HEK293T (cell line): ENCODE results near the gene MATCAP1.

Source experiments
- ARNT ChIP-seq: fragments of 450-650 bp; IDR thresholded peaks from 2 replicates; pipeline ENCODE4 v1.6.1; 2017; ENCODE audit warnings: mild to moderate bottlenecking
- BHLHE40 ChIP-seq: fragments of 450-650 bp; IDR thresholded peaks from 2 replicates; pipeline ENCODE4 v1.6.1; 2016; ENCODE audit warnings: mild to moderate bottlenecking, moderate library complexity, borderline replicate concordance
- ELF4 ChIP-seq: fragments of 450-650 bp; IDR thresholded peaks from 2 replicates; pipeline ENCODE4 v1.6.1; 2017; ENCODE audit warnings: antibody characterized with exemption
- FOXA1 ChIP-seq: fragments of 450-650 bp; IDR thresholded peaks from 2 replicates; pipeline ENCODE4 v1.6.1; 2016; ENCODE audit warnings: mild to moderate bottlenecking
- FOXM1 ChIP-seq: fragments of 450-650 bp; IDR thresholded peaks from 2 replicates; pipeline ENCODE4 v1.6.1; 2017; ENCODE audit warnings: mild to moderate bottlenecking, borderline replicate concordance
- HDGF ChIP-seq: fragments of 450-650 bp; IDR thresholded peaks from 2 replicates; pipeline ENCODE4 v1.6.1; 2017; ENCODE audit warnings: antibody characterized with exemption, borderline replicate concordance
- LEF1 ChIP-seq: fragments of 450-650 bp; IDR thresholded peaks from 2 replicates; pipeline ENCODE4 v1.6.1; 2017; ENCODE audit warnings: mild to moderate bottlenecking, borderline replicate concordance
- NFRKB ChIP-seq: fragments of 450-650 bp; IDR thresholded peaks from 2 replicates; pipeline ENCODE4 v1.6.1; 2016; ENCODE audit warnings: mild to moderate bottlenecking, moderate library complexity
- SP1 ChIP-seq: fragments of 450-650 bp; IDR thresholded peaks from 2 replicates; pipeline ENCODE4 v1.6.1; 2017
- SUZ12 ChIP-seq: fragments of 450-650 bp; IDR thresholded peaks from 2 replicates; pipeline ENCODE4 v1.6.1; 2016; ENCODE audit warnings: mild to moderate bottlenecking
- ZNF384 ChIP-seq: fragments of 450-650 bp; IDR thresholded peaks from 2 replicates; pipeline ENCODE4 v1.6.1; 2016
- TF ChIP-seq, protein P1 (sequence below): fragments of 450-650 bp; IDR thresholded peaks from 2 replicates; pipeline ENCODE4 v1.6.1; 2016

DNA sequence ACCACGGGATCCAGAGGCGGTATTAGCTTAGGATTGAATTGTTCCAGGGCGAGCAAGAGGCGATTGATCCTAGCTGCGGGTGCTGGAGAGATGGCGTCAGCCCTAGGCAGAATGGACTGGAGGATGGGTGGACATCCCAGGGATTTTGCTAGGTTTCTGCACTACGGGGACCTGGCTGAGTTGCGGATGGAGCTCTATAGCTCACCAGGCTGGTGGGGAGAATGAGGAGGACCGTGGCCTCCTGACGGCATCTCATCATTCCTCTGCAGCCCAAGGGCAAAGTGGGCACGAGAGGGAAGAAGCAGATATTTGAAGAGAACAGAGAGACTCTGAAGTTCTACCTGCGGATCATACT is 43.8 kb upstream of the MATCAP1 start:
- TF ChIP-seq ARNT (no peak), SP1 (no peak), HDGF (no peak), FOXM1 (no peak), NFRKB (no peak), FOXA1 (no peak), SUZ12 (no peak), ELF4 (no peak), LEF1 (no peak), BHLHE40 (no peak), ZNF384 (no peak)
- TF ChIP-seq, protein P1, sequence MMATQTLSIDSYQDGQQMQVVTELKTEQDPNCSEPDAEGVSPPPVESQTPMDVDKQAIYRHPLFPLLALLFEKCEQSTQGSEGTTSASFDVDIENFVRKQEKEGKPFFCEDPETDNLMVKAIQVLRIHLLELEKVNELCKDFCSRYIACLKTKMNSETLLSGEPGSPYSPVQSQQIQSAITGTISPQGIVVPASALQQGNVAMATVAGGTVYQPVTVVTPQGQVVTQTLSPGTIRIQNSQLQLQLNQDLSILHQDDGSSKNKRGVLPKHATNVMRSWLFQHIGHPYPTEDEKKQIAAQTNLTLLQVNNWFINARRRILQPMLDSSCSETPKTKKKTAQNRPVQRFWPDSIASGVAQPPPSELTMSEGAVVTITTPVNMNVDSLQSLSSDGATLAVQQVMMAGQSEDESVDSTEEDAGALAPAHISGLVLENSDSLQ: no peak
